Osteocyte (in vitro differentiated cells): ENCODE data around the gene SMIM45.
A peak's percentile ranks its signal among the peaks of the same experiment; 100 is the strongest.

ENCODE experiments used
- DNase-seq: peaks from one replicate; pipeline ENCODE4 v3.0.0; 2021; ENCODE audit warnings: mixed read lengths; ENCODE audit not compliant: unreplicated experiment; ENCODE audit errors: extremely low spot score
- H3K27ac Mint-ChIP-seq: one replicate; pipeline ENCODE4 v1.8.0; 2021; ENCODE audit warnings: mild to moderate bottlenecking, mixed read lengths; ENCODE audit not compliant: unreplicated experiment
- H3K27me3 Mint-ChIP-seq: one replicate; pipeline ENCODE4 v1.8.0; 2021; ENCODE audit warnings: mixed read lengths; ENCODE audit not compliant: unreplicated experiment
- H3K36me3 Mint-ChIP-seq: one replicate; pipeline ENCODE4 v1.8.0; 2021; ENCODE audit warnings: mixed read lengths; ENCODE audit not compliant: unreplicated experiment
- H3K4me1 Mint-ChIP-seq: one replicate; pipeline ENCODE4 v1.8.0; 2021; ENCODE audit warnings: mixed read lengths; ENCODE audit not compliant: unreplicated experiment
- H3K4me3 Mint-ChIP-seq: one replicate; pipeline ENCODE4 v1.8.0; 2021; ENCODE audit warnings: mild to moderate bottlenecking, moderate library complexity, mixed read lengths; ENCODE audit not compliant: unreplicated experiment
- H3K9me3 Mint-ChIP-seq: one replicate; pipeline ENCODE4 v1.8.0; 2021; ENCODE audit warnings: mixed read lengths; ENCODE audit not compliant: unreplicated experiment
- TF ChIP-seq, protein P1 (sequence below): fragments of 200-600 bp; sonication (generic); IDR thresholded peaks from 2 replicates; pipeline ENCODE4 v1.5.0; 2021; ENCODE audit warnings: antibody characterized with exemption, mild to moderate bottlenecking, moderate library complexity

The SMIM45 gene

GRCh38 chr22:41913842-41914534, 38.0 kb upstream of the SMIM45 start:
- Mint-ChIP-seq H3K4me3 (no peak overlapping the region), H3K27me3 (peaks cover 42% of the 10 kb centered on the region), H3K27ac (no peak overlapping the region), H3K36me3 (peaks cover 3% of the 10 kb centered on the region), H3K4me1 (peaks cover 25% of the 10 kb centered on the region), H3K9me3 (no peaks in the 10 kb centered on the region)
- no peak for DNase-seq
- TF ChIP-seq, protein P1, sequence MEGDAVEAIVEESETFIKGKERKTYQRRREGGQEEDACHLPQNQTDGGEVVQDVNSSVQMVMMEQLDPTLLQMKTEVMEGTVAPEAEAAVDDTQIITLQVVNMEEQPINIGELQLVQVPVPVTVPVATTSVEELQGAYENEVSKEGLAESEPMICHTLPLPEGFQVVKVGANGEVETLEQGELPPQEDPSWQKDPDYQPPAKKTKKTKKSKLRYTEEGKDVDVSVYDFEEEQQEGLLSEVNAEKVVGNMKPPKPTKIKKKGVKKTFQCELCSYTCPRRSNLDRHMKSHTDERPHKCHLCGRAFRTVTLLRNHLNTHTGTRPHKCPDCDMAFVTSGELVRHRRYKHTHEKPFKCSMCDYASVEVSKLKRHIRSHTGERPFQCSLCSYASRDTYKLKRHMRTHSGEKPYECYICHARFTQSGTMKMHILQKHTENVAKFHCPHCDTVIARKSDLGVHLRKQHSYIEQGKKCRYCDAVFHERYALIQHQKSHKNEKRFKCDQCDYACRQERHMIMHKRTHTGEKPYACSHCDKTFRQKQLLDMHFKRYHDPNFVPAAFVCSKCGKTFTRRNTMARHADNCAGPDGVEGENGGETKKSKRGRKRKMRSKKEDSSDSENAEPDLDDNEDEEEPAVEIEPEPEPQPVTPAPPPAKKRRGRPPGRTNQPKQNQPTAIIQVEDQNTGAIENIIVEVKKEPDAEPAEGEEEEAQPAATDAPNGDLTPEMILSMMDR, result no peak

- H3K27me3 Mint-ChIP-seq, result peaks cover 42% of the 10 kb centered on the region
- peaks cover 26% of the 10 kb centered on the region for H3K4me1 Mint-ChIP-seq
- no peak for DNase-seq
- no peak overlapping the region for H3K27ac Mint-ChIP-seq
- no peaks in the 10 kb centered on the region for H3K9me3 Mint-ChIP-seq
- H3K4me3 Mint-ChIP-seq, result no peak overlapping the region
- TF ChIP-seq, protein P1, result no peak
- H3K36me3 Mint-ChIP-seq, result peaks cover 3% of the 10 kb centered on the region
Observed at GRCh38 chr22:41914611-41915034, 37.3 kb upstream of the SMIM45 start.

- peak within 1 kb of the TSS; percentile 47 for H3K4me3 Mint-ChIP-seq
- DNase-seq, result no peak
- peaks cover 42% of the 10 kb centered on the region for H3K27me3 Mint-ChIP-seq
- no peak within 1 kb of the TSS for H3K27ac Mint-ChIP-seq
- peaks cover 27% of the 10 kb centered on the region for H3K4me1 Mint-ChIP-seq
- H3K9me3 Mint-ChIP-seq, result no peaks in the 10 kb centered on the region
- TF ChIP-seq, protein P1, result no peak
- peaks cover 3% of the 10 kb centered on the region for H3K36me3 Mint-ChIP-seq
Observed at GRCh38 chr22:41915035-41915785, 36.7 kb upstream of the SMIM45 start, which contains the start of gene SHISA8. Gene SHISA8, minus strand, starts transcription at chr22:41915074. Its CDS starts 407 bp downstream, at chr22:41914667.

- no peak for DNase-seq
- TF ChIP-seq, protein P1, result no peak
- Mint-ChIP-seq H3K4me3 (peak overlapping the region; percentile 47), H3K4me1 (peaks cover 28% of the 10 kb centered on the region), H3K27me3 (peaks cover 42% of the 10 kb centered on the region), H3K36me3 (peaks cover 3% of the 10 kb centered on the region), H3K27ac (no peak overlapping the region), H3K9me3 (no peaks in the 10 kb centered on the region)
Observed at GRCh38 chr22:41915786-41916493, 36.0 kb upstream of the SMIM45 start.
